RWPE1 (cell line): ENCODE data around the gene RBBP8NL.

Experiments used
- CTCF ChIA-PET: fragments of 350-600 bp; sonication (Branson Sonifier 250); formaldehyde crosslinking; extraction: SDS; loops from one replicate; lab custom pipeline; 2021; lab: Yijun Ruan, JAX
- POLR2A ChIA-PET: fragments of 400-600 bp; formaldehyde crosslinking; extraction: SDS; loops from one replicate; lab custom pipeline; 2020; ENCODE audit warnings: antibody characterized with exemption; ENCODE audit not compliant: low non-redundant PET; lab: Yijun Ruan, JAX
- DNase-seq: peaks from one replicate; pipeline ENCODE4 v3.0.0; 2012; ENCODE audit warnings: low spot score
- H3K27ac ChIP-seq: fragments of 450-650 bp; 2 replicates; pipeline ENCODE4 v1.5.1; 2017
- CTCF ChIP-seq: fragments of 450-650 bp; conservative IDR thresholded peaks from 2 replicates; pipeline ENCODE4 v1.5.1; 2017; ENCODE audit warnings: low read depth, mild to moderate bottlenecking

The RBBP8NL gene

GRCh38 chr20:62367633-62368391, 59.5 kb downstream of the RBBP8NL start:
- no peak for DNase-seq
- CTCF ChIA-PET = interaction anchor here (0.6 to 11.3 kb wide), 13 partner anchors 9 to 249 kb away, joined by 3 to 173 read pairs (median 7); partner anchors contain the start of gene RPS21
- POLR2A ChIA-PET = interaction anchor here (0.7 to 6.7 kb wide), 7 partner anchors 9 to 19 kb away, joined by 3 to 67 read pairs (median 7); partner anchors contain the start of gene RPS21
- peak overlapping the region; percentile 100 for H3K27ac ChIP-seq
- TF ChIP-seq CTCF = no peak

- CTCF ChIA-PET = interaction anchor here (0.6 to 11.3 kb wide), 5 partner anchors 15 to 571 kb away, joined by 4 to 173 read pairs (median 6); no protein-coding TSS in a partner anchor
- POLR2A ChIA-PET = interaction anchor here (0.7 to 6.7 kb wide), 5 partner anchors 10 to 61 kb away, joined by 3 to 67 read pairs (median 22); partner anchors contain the start of gene RPS21
- H3K27ac ChIP-seq = peak within 1 kb of the TSS; percentile 100
- DNase-seq = peak; percentile 78
- TF ChIP-seq CTCF = no peak
Observed at GRCh38 chr20:62367136-62367632, 60.2 kb downstream of the RBBP8NL start, which contains the start of gene LAMA5. Gene LAMA5 (minus strand): TSS chr20:62367312. CDS start chr20:62367245, 67 bp downstream.

GRCh38 chr20:62366370-62367135, 60.8 kb downstream of the RBBP8NL start:
- TF ChIP-seq CTCF = no peak
- ChIA-PET CTCF (interaction anchor here (0.6 to 11.3 kb wide), 10 partner anchors 9 to 572 kb away, joined by 3 to 173 read pairs (median 5); no protein-coding TSS in a partner anchor), POLR2A (interaction anchor here (0.9 to 6.7 kb wide), 7 partner anchors 10 to 64 kb away, joined by 3 to 67 read pairs (median 16); no protein-coding TSS in a partner anchor)
- peak overlapping the region; percentile 100 for H3K27ac ChIP-seq
- DNase-seq = peak; percentile 72

- peak overlapping the region; percentile 100 for H3K27ac ChIP-seq
- no peak for TF ChIP-seq CTCF
- CTCF ChIA-PET = interaction anchor here (0.7 to 11.3 kb wide), 9 partner anchors 9 to 64 kb away, joined by 3 to 173 read pairs (median 5); no protein-coding TSS in a partner anchor
- POLR2A ChIA-PET = interaction anchor here (0.9 to 6.7 kb wide), 7 partner anchors 10 to 64 kb away, joined by 3 to 67 read pairs (median 16); no protein-coding TSS in a partner anchor
- DNase-seq = peak; percentile 97
Observed at GRCh38 chr20:62365814-62366369, 61.4 kb downstream of the RBBP8NL start.

- TF ChIP-seq CTCF = no peak
- no peak for DNase-seq
- ChIA-PET CTCF (interaction anchor here (0.6 to 11.3 kb wide), 17 partner anchors 8 to 355 kb away, joined by 3 to 173 read pairs (median 5); partner anchors contain the start of gene ADRM1), POLR2A (interaction anchor here (0.9 to 6.7 kb wide), 7 partner anchors 9 to 63 kb away, joined by 3 to 67 read pairs (median 16); no protein-coding TSS in a partner anchor)
- H3K27ac ChIP-seq = peak overlapping the region; percentile 100
Observed at GRCh38 chr20:62364911-62365736, 62.2 kb downstream of the RBBP8NL start.
